Aorta (tissue), 5 donors: Measurements from ENCODE around the gene NEK8. TPM values are rescaled to one million over a fixed set of nuclear protein-coding genes. Genes with fewer than 3 reads are reported as not detected.

Experiments used
- ATAC-seq: fragments of 200-7000 bp; cut with Tn5 transposase; one replicate; pipeline ENCODE4 v1.9.1; 2022; ENCODE audit warnings: moderate library complexity; ENCODE audit not compliant: low FRiP score
- DNase-seq, 2 donors: peaks; one replicate each; pipeline ENCODE4 v3.0.0-alpha.2; 2020
- H3K27ac ChIP-seq, 2 donors: one replicate each; pipeline ENCODE4 v1.5.1; 2013; ENCODE audit warnings: low read length in 2 of 2, mild to moderate bottlenecking in 2 of 2, moderate library complexity in 2 of 2, control low read depth in 1 of 2, inconsistent platforms in 1 of 2, low read depth in 1 of 2
- H3K27me3 ChIP-seq, 2 donors: one replicate each; pipeline ENCODE4 v1.6.1; 2013; ENCODE audit warnings: control low read depth in 1 of 2, low read length in 1 of 2, mild to moderate bottlenecking in 1 of 2, moderate library complexity in 1 of 2; ENCODE audit not compliant: insufficient read depth in 2 of 2, control insufficient read depth in 1 of 2
- H3K36me3 ChIP-seq, 2 donors: one replicate each; pipeline ENCODE4 v1.6.1; 2013; ENCODE audit warnings: control low read depth in 1 of 2, low read length in 1 of 2, mild to moderate bottlenecking in 1 of 2; ENCODE audit not compliant: insufficient read depth in 2 of 2, control insufficient read depth in 1 of 2
- H3K4me1 ChIP-seq, 2 donors: one replicate each; pipeline ENCODE4 v1.6.1; 2013; ENCODE audit warnings: low read length in 2 of 2, control low read depth in 1 of 2, mild to moderate bottlenecking in 1 of 2, moderate library complexity in 1 of 2; ENCODE audit not compliant: insufficient read depth in 2 of 2, control insufficient read depth in 1 of 2
- H3K4me3 ChIP-seq, 2 donors: one replicate each; pipeline ENCODE4 v1.5.1; 2013; ENCODE audit warnings: low read length in 2 of 2, control low read depth in 1 of 2, mild to moderate bottlenecking in 1 of 2
- H3K9me3 ChIP-seq: one replicate; pipeline ENCODE4 v1.6.1; 2013; ENCODE audit warnings: mild to moderate bottlenecking, low read length; ENCODE audit not compliant: control insufficient read depth
- WGBS, 2 donors: extraction: QIAGEN DNeasy Blood & Tissue Kit; methylation state at CpG; one replicate each; pipeline ENCODE4 v1.1.7; 2013; 5-methylcytosine and 5-hydroxymethylcytosine counted together
- intact Hi-C, 2 donors: fragments of 100-400 bp; cut with DNase I; formaldehyde crosslinking; loops; one replicate each; pipeline versions ENCODE4 v1.14.2 to v1.15.0; 2022
- polyA plus RNA-seq, 2 donors: library from polyadenylated mRNA; stranded (reverse); fragments of 200-250 nt; gene quantifications; one replicate each; pipeline ENCODE4 v1.2.3, GENCODE V29; 2013
- total RNA-seq, 2 donors: library from RNA; stranded (reverse); fragmentation: NEBNext Ultra II Directional; extraction: Animal tissue kit (Norgen Biotek cat#: 25700); gene quantifications; one replicate each; pipeline ENCODE4 v1.2.1, GENCODE V29; 2021
- donor health status: healthy with polysubstance abuse.
- donor health status: Bipolar disorder and iron deficiency.
- donor health status: DM: no; HTN: no; CAD: no.
- donor health status: DM: no; HTN: no; CAD: no.
- donor health status: DM: yes; HTN: yes; CAD: no.

The NEK8 gene
- total and polyA plus RNA-seq, 4 donors: 1.6 to 5.3 (median 3.2) TPM

DNA sequence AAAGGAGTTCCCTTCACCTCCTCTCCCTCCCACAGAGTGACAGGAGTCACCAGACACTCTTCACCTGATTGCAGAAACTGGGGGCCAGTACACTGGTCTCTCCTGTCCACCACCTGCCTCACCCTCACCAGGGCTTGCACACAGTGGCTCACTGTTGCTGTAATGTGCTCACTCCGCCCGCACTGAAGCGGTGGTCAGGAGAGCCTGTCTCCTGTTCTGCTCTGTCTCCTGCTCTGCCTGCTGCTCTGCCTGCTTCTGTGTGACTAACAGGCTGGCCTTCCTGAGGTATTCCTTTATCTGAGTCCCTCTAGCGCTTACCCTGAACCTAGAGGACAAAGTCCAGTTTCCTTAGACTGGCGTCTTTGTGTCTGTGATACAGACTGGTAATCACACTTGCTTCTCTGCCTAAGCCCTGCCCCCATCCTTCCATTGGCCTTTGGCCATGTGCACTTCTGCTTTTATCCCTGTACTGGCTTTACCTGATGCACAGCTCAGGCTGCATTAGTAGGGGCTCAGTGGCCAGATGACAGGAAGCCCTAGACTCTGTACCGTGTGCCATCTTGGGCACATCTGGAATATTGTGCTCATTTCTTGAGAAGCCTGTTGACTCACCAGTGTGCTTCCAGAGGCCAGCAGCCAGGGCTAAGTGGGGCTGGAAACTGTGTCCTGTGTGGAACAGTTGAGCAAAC lies 30.2 kb upstream of the NEK8 start:
- Histone ChIP-seq H3K4me1 (no peaks in the 10 kb centered on the region), H3K27me3 (no peaks in the 10 kb centered on the region), H3K9me3 (no peaks in the 10 kb centered on the region), H3K36me3 (peaks cover 3 to 35% of the 10 kb centered on the region in 2 donors), H3K27ac (no peak overlapping the region), H3K4me3 (no peak overlapping the region)
- DNase-seq: no peak
- ATAC-seq: no peak
- intact Hi-C loops: no loop called here
- WGBS, 2 donors: 90 to 92% methylated on average over 6 of the region's 6 CpGs

DNA sequence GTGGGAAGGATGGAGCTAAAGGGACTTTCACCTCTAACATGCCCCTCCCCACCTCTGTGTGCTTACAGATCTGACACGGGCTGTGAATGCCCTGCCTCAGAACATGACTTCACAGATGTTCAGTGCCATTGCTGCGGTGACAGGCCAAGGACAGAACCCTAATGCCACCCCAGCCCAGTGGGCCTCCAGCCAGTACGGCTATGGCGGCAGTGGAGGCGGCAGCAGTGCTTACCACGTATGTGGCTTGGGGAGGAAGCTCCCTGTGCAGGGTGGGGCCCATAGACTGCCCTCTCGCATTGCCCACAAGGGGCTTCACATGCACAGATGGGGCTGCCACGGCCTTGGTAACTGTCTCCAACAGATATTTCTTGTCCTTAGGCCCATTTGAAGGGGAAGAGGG lies 28.3 kb upstream of the NEK8 start:
- no peak for DNase-seq
- Histone ChIP-seq H3K27me3 (no peaks in the 10 kb centered on the region), H3K27ac (no peak overlapping the region), H3K4me1 (no peaks in the 10 kb centered on the region), H3K4me3 (no peak overlapping the region), H3K36me3 (peaks cover 0 to 26% of the 10 kb centered on the region in 2 donors), H3K9me3 (no peaks in the 10 kb centered on the region)
- intact Hi-C loops: no loop called here
- WGBS, 2 donors: 82 to 84% methylated on average over 8 of the region's 8 CpGs
- no peak for ATAC-seq

DNA sequence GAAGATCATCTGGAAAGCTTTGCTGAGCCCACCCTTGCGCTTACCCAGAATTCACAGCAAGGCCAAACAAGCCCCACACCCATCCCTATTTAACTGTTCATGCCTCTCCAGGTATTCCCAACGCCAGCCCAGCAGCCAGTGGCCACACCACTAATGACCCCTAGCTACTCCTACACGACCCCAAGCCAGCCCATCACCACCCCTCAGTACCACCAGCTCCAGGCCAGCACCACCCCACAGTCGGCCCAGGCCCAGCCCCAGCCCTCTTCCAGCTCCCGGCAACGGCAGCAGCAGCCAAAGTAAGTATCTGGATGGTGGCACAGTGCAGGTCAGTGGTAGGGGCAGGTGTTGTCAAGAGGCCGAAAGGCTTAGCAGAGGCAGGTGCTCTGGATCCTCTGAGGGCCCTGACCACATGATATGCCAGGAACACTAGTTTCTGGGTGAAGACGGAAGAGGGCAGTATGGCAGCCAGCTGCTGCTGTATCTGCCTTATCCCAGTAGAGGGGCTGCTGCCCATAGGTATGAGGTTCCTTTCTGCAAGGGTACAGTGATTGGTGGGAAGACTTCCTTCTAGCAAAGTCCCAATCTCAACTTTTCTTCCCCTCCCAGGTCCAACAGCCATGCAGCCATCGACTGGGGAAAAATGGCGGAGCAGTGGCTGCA lies 27.6 kb upstream of the NEK8 start:
- H3K9me3 ChIP-seq: no peaks in the 10 kb centered on the region
- intact Hi-C loops: no loop called here
- H3K4me1 ChIP-seq: no peaks in the 10 kb centered on the region
- peaks cover 0 to 23% of the 10 kb centered on the region in 2 donors for H3K36me3 ChIP-seq
- no peak for ATAC-seq
- no peak for DNase-seq
- H3K27ac ChIP-seq: no peak overlapping the region
- no peaks in the 10 kb centered on the region for H3K27me3 ChIP-seq
- 84 to 88% methylated on average over 10 of the region's 10 CpGs for WGBS, 2 donors
- no peak overlapping the region for H3K4me3 ChIP-seq

GRCh38 chr17:28702026-28702751 lies 26.4 kb upstream of the NEK8 start:
- no peak for DNase-seq
- peaks cover 0 to 23% of the 10 kb centered on the region in 2 donors for H3K36me3 ChIP-seq
- no peak overlapping the region for H3K4me3 ChIP-seq
- intact Hi-C loops: no loop called here
- ATAC-seq: no peak
- no peaks in the 10 kb centered on the region for H3K9me3 ChIP-seq
- no peaks in the 10 kb centered on the region for H3K4me1 ChIP-seq
- no peaks in the 10 kb centered on the region for H3K27me3 ChIP-seq
- 54 to 58% methylated on average over 10 of the region's 10 CpGs for WGBS, 2 donors
- no peak overlapping the region for H3K27ac ChIP-seq

GRCh38 chr17:28702752-28703150 lies 25.8 kb upstream of the NEK8 start:
- ATAC-seq (no peak), DNase-seq (no peak)
- H3K4me1 ChIP-seq: no peaks in the 10 kb centered on the region
- H3K27ac ChIP-seq: no peak overlapping the region
- H3K9me3 ChIP-seq: no peaks in the 10 kb centered on the region
- intact Hi-C loops: no loop called here
- H3K27me3 ChIP-seq: no peaks in the 10 kb centered on the region
- peaks cover 0 to 21% of the 10 kb centered on the region in 2 donors for H3K36me3 ChIP-seq
- 42 to 51% methylated on average over 3 of the region's 3 CpGs for WGBS, 2 donors
- H3K4me3 ChIP-seq: no peak overlapping the region

DNA sequence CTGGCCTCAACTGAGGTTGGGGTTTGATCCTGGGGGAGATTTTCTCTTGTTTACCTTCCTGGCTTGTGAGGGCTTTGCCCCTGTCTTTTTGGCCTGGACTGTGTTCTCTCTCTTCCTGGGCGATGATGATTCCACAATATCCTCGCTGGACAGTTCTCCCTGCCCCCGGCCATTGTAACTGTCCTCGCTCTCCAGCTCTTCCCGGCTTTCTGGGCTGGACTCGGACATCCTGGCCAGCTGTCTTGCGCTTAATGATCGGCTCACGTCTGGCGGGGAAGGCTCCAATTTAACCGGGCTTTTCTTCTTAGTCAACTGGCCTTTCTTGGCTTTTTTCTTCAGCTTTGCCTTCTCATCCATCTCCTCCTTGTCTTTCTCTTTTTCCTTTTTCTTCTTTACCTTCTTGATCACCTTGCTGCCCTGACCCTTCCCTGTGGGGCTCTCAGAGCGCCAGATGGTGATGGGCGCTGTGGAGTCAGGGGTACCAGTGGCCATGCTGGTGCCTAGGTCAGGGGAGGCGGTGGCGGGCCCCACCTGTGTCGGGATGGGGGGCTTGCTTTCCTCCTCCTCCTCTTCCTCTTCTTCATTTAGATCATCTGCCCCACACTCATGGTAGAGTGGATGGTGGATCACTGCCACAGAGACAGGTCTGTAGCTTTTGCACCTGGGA lies 24.9 kb upstream of the NEK8 start:
- no peak for ATAC-seq
- peaks cover 0 to 15% of the 10 kb centered on the region in 2 donors for H3K36me3 ChIP-seq

GRCh38 chr17:28704219-28704858 lies 24.2 kb upstream of the NEK8 start:
- ATAC-seq (no peak), DNase-seq (no peak)
- H3K27ac ChIP-seq: no peak overlapping the region
- no peaks in the 10 kb centered on the region for H3K27me3 ChIP-seq
- peaks cover 0 to 13% of the 10 kb centered on the region in 2 donors for H3K36me3 ChIP-seq
- H3K4me3 ChIP-seq: no peak overlapping the region
- 83 to 87% methylated on average over 14 of the region's 14 CpGs for WGBS, 2 donors
- intact Hi-C loops: no loop called here
- H3K4me1 ChIP-seq: no peaks in the 10 kb centered on the region
- H3K9me3 ChIP-seq: no peaks in the 10 kb centered on the region

More for the DNA sequence above, 24.9 kb upstream of the NEK8 start:
- Histone ChIP-seq H3K27ac (no peak overlapping the region), H3K27me3 (no peaks in the 10 kb centered on the region), H3K4me3 (no peak overlapping the region), H3K9me3 (no peaks in the 10 kb centered on the region), H3K4me1 (no peaks in the 10 kb centered on the region)
- intact Hi-C loops: no loop called here
- DNase-seq: no peak
- WGBS, 2 donors: 82% methylated on average over 16 of the region's 16 CpGs

- Histone ChIP-seq H3K4me3 (no peak overlapping the region), H3K4me1 (no peaks in the 10 kb centered on the region), H3K27me3 (no peaks in the 10 kb centered on the region), H3K27ac (no peak overlapping the region), H3K9me3 (no peaks in the 10 kb centered on the region), H3K36me3 (peaks cover 0 to 9% of the 10 kb centered on the region in 2 donors)
- no peak for ATAC-seq
- no peak for DNase-seq
- intact Hi-C loops: no loop called here
- 65 to 69% methylated on average over 5 of the region's 5 CpGs for WGBS, 2 donors
Measured at GRCh38 chr17:28705074-28705659, 23.4 kb upstream of the NEK8 start.
